Measurements from ENCODE around the gene CTSL. TPM values are rescaled to one million over a fixed set of nuclear protein-coding genes. Genes with fewer than 3 reads are reported as not detected.
A peak's percentile ranks its signal among the peaks of the same experiment; 100 is the strongest.
"Not testable (repeated sequence)": the region's sequence is repeated elsewhere in the genome, so short reads cannot be mapped to it uniquely, and the experiment has no call there.

The CTSL gene
- total RNA-seq, 1 donor from 2014 or later = 104 TPM

DNA sequence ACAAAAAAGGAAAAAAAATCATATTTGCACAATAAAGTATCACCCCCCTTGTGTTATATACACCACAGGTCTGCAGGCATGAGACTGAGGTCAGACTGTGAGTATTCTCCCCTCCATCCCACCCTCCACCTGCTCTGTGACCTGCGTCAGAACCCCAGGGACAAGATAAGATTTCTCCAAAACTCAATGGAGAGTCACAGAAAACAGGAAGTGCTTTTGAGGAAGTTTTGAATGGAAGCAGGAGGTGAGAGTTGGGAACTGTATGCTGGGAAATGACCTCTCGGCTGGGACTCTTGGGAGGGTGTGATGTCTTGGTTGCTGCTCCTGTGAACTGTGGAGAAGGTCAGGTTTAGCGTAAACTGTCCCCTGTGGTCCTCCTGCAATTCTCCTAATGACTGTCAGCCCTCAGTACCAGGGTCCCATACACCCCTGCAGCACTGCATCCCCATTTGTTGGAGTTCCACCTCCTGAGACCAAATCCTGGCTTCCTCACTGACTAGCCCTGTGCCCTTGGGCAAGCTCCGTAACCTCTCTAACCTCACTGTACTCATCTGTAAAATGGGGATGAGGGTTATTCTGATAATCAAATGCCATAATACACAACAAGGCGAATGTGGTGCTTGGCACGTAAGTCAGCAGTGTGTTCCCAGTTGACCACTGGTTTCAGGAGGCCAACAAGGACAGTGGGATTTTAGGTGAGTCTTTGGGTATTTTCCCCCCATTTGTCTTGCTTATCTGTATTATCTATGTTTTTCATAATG lies 6.9 kb upstream of the CTSL start:
- no peak for DNase-seq (ENCODE audit: low read depth, low spot score)

DNA sequence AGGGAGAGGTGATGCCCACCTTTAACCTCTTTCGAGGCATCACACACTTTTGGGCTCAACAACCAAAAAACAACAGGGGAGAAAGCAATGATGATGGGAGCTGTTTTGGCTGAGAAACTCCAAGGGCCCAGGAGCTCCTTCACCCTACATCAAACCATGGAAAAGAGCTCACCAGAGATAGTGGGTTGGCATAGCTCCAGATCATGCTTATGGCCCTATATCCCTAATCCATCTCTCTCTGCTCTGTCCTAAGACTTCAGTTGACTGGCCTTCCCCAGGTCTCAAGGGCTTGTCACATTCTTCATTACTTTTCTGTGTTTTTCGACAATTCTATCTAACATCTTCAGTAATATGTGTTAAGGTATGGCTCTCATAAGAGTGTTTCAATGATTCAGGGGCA lies 5.7 kb upstream of the CTSL start:
- no peak for DNase-seq (ENCODE audit: low read depth, low spot score)

DNA sequence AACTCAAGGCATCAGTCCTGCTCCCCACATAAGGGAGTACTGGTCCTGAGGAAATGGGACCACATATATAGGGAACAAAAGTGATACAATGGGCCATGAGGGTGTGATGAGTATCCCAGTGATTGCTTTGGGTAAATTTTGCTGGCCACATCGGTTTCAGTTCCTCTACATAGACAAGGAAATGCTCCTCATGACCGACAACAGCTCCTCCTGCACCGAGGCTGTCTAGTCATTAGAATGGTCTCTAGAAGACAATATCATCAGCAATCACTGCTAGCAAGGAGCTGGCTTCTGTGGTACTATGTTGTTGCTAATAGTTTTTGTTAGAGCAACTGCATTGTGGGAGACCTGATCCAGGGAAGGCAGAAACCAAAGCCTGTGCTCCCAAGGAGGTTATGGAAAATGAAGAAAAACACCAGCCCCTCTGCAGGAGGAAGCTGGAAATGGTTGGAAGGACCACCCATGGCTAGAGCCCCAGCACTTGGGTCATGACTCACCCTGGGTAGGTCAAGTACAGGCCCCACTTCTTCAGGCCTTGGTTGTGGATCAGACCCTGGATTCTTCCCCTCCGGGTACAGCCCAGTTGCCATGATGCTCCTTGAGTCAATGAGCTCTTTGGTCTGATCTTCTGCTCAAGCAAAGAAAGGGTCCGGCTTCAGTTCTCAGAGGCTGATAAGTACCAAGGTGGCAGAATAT lies 3.4 kb upstream of the CTSL start:
- DNase-seq (ENCODE audit: low read depth, low spot score) = no peak

DNA sequence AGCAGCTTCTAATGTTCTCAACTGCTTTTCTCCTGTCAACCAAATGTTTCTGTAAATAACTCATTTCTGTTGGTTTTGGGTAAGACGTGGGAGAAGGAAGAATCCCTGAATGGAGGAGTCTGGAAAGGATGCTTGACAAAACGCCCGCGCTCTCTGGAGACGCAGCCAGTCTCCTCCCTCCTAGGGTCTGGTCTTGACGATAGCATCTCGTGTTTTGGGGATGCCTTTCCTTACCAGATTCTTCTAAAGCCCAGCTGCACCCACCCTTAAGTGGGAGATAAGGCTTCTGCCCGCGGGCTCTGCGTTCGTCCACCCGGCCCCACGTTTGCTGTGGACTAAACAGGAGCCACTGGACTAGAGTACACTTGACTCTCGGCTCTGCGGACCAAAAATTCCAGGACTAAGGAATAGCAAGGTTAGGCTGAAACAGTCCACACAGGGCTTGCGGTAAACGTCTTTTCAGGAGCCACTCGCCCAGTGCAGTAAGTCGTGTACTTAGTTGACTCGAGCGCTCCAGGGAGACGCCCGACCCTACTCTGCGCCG lies 491 bp upstream of the CTSL start:
- no peak for DNase-seq (ENCODE audit: low read depth, low spot score)

DNA sequence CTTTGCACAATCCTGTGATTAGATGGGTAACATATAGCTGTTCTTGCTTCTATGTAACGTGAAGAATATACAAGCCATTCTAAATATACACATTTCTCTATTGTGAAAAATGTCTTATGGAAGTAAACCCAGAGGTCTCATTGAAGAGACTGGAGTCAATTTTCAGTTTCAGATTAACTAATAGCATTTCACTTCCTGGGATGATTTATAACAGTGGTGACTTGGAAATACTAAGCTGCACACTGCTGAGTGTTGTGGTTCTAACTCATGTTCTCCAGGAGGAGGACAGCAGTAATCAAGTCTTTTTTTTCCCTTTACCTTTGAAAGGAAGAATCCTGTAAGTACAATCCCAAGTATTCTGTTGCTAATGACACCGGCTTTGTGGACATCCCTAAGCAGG lies 3.3 kb downstream of the CTSL start:
- DNase-seq (ENCODE audit: low read depth, low spot score) = no peak

DNA sequence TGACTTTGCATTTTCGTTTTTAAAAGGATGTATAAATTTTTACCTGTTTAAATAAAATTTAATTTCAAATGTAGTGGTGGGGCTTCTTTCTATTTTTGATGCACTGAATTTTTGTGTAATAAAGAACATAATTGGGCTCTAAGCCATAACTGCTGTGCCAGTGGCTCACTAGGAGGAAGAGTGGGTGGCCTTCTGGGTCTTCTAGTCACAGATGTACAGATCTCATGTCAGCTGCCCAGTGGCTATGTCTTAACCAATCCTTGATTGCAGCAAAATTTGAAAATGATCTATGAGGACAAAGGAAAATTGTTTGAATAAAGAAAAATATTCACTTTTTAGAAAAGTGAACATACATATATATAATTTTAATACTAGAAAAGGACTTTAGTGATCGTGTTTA lies 5.4 kb downstream of the CTSL start:
- DNase-seq (ENCODE audit: low read depth, low spot score) = no peak

DNA sequence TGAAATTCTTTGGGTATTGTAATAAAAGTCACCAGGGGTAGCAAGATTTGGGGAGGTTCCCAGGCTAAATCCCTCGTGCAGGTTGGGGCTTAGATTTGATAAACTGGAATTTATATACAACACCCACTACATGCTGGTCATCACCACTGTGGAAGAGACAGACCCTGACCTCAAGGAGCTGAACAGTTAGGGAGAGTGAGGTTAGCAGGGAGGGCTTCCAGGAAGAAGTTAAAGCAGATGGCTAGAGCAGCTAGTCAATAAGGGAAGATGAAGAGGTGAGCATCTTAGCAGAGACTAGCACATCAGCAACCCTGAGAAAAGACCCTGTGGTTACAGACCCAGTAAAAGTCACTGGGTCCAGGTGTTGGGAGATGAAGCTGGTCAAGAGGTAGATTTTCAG lies 6.4 kb downstream of the CTSL start:
- no peak for DNase-seq (ENCODE audit: low read depth, low spot score)

DNA sequence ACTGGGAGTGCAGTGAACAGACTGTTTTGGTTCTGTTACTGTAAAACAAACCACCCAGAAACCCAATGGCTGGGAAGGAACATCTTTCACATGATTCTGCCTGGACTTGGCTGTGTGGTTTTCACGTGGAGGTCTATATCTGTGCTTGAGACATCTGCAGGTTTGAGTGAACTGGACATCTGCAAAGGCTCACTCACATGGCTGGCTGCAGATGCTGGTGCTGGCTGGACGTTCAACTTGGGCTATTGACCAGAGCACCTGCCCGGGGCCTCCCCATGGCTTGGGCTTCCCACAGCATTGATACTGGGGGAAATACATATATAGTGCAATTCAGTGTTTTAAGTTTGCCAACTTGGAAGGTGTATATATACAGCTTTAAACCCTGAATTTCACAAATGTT lies 6.8 kb downstream of the CTSL start:
- no peak for DNase-seq (ENCODE audit: low read depth, low spot score)

DNA sequence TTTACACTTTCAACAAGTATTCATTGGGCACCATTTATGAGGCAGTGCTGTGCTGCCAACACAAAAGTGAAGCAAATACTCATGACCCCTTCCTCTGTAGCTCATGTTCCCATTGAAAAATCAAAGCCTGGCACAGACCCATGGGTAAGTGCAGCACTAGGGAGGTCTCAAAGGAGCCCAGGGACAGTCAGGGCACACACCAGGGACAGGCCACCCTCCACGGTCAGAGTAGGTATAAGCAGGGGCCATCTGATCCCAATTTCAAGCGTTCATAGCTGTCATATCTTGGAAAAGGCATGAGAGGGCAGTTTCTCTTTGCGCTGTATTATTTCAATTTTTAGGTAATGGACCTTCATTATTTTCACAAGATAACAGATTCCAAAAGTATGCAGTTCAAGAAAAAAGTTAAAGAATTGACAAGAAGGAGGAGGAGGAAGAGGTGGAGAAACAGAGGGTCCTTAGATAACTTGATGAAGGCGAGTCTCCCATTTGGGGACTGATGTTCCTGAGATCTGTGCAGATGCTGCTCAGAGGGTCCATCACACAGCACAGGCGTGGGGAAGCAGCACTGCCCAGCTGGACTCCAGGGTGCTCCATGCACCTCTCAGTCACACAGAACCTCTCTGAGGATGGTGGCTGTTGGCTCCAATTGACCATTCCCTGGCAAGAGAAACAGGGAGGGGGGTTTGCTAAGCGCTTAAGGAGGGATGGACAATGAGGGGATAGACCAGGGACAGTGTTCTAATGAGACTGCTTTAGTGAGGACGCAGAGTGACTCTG lies 7.5 kb downstream of the CTSL start:
- DNase-seq (ENCODE audit: low read depth, low spot score) = no peak

DNA sequence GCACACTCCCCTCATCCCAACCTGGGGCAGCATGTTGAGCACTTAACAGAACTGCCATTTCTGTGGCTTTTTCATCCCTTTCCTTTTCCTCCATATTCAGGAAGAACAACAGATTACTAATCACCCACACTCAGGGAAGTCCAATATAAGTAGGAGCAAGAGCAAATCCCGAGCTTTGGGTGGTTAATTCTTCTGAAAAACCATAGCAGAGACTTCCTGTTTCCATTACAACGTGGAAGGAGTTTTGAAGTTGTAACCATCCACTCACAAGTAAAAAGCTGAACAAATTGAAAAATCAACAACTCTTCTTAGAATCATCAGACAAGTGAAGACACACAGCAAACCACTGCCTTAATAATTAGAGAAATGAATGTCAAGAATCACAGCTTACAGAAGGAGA lies 8.2 kb downstream of the CTSL start:
- DNase-seq (ENCODE audit: low read depth, low spot score) = no peak

DNA sequence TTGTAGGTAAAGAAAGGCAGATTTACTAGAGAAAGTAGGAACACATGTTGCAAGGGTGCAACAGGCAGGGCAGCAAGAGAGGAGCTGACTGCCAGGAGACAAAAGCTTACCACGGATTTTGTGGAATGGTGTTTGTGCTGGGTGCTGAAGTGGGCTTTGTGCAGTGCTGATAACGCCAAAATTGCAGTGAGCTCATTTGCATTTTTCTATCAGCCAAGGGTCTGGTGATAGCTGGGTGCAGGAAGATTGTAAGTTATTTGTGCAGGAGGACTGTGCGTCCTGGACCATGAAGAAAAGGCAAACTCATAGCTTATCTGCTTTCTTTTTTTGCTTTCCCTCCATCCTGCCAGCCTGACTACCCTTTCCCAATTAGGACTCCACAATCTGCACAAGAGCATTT lies 13.6 kb downstream of the CTSL start:
- no peak for DNase-seq (ENCODE audit: low read depth, low spot score)

DNA sequence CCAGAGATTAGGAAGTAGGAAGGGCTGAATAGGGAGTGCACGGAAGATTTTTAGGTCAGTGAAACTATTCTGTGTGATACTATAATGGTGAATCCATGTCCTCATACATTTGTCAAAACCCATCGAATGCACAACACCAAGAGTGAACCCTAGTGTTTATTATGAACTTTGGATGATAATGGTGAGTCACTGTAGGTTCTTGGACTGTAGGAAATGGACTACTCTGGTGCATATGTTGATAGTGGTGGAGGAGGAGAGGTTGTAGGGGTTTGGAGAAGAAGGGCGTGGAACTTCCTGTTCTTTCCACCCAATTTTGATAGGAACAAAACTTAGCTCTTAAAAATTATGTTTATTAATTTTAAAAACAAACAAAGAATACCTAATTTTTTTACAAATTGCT lies 14.3 kb downstream of the CTSL start:
- no peak for DNase-seq (ENCODE audit: low read depth, low spot score)

DNA sequence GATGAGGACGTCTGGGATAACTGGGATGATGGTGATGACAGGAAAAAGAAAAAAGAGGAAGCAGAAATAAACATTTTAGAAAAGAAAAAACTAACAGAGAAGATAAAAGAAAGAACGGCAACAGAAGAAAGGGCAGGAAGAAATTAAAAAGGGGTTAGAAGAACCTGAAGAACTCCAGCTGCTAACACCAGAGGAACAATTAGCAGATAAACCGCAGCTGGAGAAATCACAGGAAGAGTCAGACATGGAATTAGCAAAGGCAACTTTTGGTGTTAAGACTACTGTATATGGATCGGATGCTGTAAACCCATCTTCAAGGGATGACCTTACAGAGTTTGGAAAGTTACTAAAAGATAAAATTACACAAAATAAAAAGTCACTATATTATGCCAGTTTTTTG lies 15.4 kb downstream of the CTSL start:
- no peak for DNase-seq (ENCODE audit: low read depth, low spot score)

DNA sequence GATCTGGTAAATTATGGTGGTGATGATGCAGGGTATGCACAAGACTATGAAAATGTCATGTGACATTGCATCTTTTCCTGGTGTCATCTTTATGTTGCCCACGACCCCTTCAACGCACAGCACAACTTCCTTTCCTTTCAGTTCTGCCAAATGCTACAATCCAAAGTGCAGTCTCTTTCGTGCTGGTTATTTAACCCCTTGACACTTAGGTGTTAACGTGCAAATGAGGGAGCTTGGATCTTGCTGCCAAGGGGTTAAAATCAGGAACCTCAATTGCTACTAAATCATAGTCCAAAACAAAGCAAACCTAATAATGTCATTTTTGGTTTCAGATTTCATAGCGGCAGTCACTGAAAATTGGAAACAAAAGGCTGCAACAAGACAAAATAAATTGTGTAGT lies 16.0 kb downstream of the CTSL start:
- no peak for DNase-seq (ENCODE audit: low read depth, low spot score)

DNA sequence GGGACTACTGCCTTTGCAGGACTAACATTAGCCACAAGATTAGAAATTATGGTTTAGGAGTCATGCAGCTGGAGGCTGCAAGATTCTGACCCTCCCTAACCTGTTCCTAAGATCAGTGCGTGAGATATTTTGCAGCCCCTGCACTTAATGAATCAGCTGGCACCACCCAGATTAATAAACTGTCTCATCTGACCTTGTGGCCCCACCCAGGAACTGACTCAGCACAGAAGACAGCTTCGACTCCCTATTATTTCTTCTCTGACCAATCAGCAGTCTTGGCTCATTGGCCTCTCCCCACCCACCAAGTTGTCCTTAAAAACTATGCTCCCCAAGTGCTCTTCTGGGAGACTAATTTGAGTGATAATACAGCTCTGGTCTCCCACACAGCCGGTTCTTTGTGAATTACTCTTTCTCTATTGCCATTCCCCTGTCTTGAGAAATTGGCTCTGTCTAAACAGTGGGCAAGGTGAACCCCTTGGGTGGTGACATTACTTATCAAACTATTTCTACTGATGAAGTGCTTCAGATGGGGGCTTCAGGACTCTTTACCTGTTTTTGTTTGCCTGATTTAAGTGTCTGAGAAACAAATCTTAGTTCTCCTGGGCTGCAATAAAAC lies 17.0 kb downstream of the CTSL start:
- no peak for DNase-seq (ENCODE audit: low read depth, low spot score)

DNA sequence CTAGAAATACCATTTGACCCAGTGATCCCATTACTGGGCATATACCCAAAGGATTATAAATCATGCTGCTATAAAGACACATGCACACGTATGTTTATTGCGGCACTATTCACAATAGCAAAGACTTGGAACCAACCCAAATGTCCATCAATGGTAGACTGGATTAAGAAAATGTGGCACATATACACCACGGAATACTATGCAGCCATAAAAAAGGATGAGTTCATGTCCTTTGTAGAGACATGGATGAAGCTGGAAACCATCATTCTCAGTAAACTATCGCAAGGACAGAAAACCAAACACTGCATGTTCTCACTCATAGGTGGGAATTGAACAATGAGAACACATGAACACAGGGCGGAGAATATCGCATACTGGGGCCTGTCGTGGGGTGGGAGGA lies 18.3 kb downstream of the CTSL start:
- DNase-seq (ENCODE audit: low read depth, low spot score) = not testable (repeated sequence)

DNA sequence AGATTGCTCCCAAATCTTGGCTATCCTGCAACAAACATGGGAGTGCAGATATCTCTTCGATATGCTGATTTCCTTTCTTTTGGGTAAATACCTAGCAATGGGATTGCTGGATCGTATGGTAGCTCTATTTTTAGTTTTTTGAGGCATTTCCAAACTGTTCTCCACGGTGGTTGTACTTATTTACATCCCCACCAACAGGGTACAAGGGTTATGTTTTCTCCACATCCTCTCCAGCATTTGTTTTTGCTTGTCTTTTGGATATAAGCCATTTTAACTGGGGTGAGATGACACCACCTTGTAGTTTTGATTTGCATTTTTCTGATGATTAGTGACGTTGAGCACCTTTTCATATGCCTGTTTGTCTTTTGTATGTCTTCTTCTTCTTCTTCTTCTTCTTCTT lies 20.3 kb downstream of the CTSL start:
- DNase-seq (ENCODE audit: low read depth, low spot score) = no peak

DNA sequence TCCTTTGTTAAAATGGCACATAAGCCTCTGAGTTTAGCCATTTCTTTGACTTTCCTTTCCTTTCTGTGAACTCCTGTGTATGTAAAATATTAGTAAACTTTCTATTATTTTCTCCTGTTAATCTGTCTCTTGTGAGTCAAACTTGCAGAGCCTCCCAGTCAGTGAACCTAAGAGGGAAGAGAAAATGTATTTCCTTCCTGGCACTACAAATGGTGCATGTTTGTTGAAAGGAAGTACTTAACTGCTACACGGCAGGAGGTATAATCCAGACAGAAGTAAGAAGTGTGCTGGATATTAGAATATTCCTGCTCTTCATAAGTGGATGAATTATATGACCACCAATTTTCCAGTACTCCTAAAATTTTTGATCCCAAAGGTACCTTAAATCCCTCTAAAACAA lies 23.0 kb downstream of the CTSL start:
- DNase-seq (ENCODE audit: low read depth, low spot score) = no peak

DNA sequence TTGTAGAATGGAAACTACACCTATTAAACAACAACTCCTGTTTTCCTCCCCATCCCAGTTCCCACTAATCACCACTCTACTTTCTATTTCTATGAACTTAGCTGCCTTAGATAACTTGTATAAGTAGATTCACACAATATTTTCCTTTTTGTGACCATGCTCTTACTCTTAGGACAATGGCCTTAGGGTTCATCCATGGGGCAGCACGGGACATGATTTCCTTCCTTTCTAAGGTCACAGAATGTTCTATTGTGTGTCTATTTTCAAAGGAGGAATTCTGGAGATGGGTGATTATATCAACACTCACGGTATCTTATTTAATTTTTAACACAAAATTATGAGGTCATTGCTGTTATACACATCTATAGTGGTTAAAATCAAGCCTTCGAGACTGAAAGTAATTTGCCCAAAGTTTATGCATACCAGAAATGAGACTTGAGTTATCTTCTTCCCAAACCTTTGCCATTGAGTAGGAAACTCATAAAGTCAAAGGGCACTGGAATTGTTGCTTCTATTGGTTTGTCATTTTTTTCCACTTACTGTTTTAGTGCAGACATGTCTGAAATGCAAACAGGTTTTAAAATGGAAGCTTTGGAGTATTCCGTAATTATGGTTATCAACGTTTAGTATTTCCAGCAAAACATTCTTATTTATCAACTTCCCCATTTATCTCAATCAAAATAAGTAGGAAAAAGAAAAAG lies 23.6 kb downstream of the CTSL start:
- DNase-seq (ENCODE audit: low read depth, low spot score) = peak; percentile 3

DNA sequence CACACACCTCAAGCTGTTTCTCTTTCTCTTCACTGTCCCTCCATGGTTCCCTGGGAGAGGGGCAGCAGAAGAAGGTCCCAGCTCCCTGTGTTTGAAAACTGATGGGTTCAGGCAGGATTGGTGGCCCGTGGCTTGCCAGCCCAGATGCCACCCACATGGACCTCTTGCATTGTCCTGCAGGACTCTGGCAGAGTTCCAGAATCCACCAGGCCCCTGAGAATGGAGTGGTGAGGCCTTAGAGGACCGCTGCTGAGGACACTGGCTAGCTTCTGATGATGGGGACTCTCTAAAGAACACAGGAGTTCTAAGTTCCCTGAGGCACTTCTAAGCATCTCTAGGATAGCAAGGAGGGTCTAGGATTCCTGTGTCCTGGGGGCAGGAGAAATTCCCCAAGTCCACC lies 24.8 kb downstream of the CTSL start:
- no peak for DNase-seq (ENCODE audit: low read depth, low spot score)

DNA sequence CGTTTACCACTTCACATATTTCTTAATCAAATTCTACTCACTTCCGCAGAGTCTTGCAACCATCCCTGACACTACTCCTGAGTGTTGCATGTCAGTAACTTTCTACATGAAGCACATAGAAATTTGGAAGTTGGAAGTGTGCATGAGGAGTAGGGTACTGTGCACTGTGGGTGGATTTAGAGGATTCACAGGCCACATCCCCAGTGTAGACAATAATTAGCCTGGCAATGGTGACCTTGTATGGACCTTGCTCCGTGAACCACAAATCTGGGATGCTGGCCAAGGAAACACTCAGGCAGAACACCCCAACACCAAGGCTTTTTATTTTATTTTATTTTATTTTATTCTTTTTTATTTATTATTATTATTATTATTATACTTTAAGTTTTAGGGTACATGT lies 25.5 kb downstream of the CTSL start:
- DNase-seq (ENCODE audit: low read depth, low spot score) = no peak
